Stimulated activated naive CD4-positive, alpha-beta T cell (primary cell): ENCODE measurements around the gene EML6.
"Not testable (repeated sequence)": the region's sequence is repeated elsewhere in the genome, so short reads cannot be mapped to it uniquely, and the experiment has no call there.

Experiments used
- DNase-seq, 6 experiments: peaks; one replicate each; lab custom pipeline; 2025; lab: John Stamatoyannopoulos, UW

The EML6 gene

DNA sequence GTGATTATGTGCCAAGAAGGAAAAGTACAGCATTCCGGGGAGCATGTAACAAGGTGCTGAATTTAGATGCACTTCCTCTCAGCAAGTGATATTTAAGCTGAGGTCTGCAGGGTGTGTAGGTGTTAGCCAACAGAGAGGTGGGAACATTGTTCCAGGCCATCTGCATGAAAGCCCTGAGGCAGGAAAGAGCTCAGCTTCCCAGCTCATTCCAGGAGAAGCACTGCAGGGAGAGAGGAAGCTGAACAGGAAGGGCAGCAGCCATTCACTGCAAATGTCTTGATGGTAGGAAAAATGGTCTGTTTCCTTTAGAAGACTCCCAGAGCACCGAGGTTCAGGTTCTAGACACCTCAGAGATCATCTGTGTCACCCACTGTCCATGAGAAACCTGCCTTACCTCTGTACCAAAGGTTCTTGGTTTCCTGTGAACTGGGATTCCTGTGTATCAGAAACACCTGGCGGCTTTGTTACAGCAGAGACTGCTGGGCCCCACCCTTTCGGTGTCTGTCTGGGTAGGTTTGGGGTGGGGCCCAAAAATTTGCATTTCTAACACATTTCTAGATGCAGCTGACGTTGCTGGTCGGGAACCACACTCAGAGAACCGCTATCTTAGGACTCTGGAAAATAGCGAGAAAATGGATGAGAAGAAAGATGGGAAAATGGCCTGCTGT lies 242.8 kb downstream of the EML6 start:
- DNase-seq = no peak

DNA sequence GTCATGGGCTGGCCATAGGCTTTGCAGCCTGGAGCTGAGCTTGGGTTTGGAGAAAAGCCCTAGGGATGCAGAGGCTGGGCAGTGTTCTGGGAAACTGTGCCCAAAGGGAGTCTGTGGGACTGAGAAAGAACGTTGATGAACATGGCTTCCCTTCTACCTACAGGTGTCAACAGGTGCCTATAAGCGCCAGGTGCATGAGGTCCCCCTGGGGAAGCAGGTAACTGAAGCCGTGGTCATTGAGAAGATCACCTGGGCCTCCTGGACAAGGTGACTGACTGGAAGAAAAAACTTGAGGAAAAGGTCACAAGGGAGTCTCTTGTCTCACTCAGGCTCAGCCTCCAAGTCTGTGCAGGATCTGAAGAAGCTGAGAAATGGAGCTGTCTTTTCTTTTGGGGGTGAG lies 243.4 kb downstream of the EML6 start:
- DNase-seq = no peak

DNA sequence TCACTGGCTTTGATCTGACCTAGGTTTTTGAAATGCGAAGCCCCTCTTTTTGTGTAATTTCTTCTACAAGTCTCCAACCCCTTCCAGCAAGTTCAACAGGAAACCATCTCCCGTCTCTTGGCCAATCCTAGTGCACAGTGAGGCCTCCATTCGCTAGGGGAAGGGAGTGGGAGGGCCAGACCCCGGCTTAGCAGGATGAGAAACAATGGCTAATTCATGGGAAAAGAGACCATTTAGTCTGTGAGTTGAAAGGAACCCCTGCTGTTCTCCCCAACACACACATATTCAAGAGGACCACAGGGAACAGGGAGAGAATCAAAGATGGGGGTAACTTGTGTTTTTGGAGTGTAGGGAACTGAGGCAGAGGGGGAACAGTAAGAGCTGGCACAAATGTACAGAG lies 243.8 kb downstream of the EML6 start:
- DNase-seq = no peak

- no peak for DNase-seq
Observed at GRCh38 chr2:54967759-54968365, 244.4 kb downstream of the EML6 start.

DNA sequence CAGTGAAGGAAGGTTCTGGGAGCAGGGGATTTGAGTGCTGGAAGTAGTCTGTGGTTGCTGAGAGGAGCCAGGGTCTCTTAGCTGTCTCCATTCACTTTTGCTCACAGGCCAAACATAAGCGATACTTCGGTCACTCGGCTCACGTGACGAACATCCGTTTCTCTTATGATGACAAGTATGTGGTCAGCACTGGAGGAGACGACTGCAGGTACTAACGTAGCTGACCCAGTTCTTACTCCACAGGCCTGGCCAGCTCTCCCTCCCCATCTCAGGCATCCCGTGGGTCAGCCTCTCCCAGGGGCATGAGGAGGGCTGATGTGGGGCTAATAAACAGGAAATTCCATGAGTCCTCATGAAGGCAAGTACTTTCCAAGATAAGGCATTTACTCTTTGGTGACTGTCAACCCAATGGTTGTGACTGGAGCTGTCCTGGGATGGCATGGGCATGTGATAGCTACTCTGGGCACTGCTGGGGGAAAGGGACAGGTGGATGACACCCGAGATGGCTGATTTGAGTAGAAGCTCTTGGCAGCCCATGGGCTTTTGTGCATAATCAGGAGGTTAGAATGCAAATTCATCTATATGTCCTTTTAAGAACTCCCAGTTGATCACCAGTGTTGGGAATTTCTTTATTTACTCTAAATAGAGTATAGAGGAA lies 245.2 kb downstream of the EML6 start:
- no peak for DNase-seq

DNA sequence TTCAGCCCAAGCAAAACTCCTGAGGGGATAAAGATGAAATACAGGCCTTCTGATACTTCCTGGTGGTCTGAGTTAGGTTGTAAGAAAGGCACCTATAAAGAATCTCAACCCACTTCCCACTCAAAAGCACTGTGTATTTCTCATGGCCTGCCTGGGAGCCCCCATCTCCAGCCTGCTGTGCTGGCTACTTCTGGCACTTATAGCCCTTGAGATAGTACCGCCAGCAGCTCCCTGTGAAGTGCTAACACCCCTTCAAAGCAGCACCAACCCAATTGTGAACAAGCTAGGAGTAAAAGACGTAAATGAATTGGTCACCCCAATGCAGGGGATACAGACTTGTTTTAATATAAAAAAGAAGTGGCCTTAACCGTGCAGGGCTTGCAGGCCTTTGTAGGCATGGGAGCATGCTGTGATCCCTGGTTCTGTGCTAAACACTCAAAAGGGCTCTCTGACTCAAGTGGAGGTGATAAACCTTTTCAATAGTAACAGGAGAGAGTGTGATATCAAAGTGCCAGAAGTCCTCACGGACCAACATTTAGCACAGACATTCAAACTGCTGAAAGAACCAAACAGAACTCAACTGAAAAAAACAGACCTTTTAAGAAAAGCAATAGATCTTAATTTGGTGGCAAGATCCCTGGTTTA lies 246.0 kb downstream of the EML6 start:
- DNase-seq = no peak

- DNase-seq = no peak
Observed at GRCh38 chr2:54969940-54970338, 246.5 kb downstream of the EML6 start.

GRCh38 chr2:54975175-54975574 lies 251.7 kb downstream of the EML6 start:
- no peak for DNase-seq

GRCh38 chr2:54975598-54976492 lies 252.4 kb downstream of the EML6 start:
- no peak for DNase-seq

GRCh38 chr2:54977149-54977548 lies 253.7 kb downstream of the EML6 start:
- DNase-seq = no peak

DNA sequence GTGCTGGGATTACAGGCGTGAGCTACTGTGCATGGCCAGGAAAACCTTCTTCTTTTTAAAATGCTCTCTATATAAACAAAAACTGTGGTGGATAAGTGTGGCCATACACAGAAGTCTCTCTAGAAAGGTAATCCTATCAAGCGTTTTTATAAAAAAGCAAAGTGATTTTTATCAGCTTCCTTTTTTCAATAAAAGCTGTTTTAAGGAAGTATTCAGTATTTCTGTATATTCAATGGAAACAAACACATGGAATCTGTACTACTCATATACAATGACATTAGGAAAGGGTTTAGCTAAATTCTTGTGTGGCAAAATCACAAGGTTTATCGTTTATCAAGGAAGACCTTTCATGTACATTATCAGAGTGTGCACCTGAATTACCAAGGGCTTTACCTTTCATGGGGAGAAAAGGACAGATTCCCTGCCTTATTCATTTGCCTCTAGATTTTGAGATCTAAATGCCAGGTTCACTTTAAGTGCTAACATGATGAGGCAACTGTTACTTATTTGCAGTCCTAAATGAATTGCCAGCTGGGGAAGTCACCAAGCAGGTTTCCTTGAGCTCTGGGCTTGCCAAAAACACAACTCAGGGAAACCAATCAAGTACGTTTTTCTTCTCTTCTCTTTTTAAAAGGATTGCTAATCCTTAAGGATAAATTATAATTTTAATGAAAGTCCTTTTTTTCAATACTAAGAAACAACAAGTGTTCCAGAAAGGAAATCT lies 256.0 kb downstream of the EML6 start:
- no peak for DNase-seq

DNA sequence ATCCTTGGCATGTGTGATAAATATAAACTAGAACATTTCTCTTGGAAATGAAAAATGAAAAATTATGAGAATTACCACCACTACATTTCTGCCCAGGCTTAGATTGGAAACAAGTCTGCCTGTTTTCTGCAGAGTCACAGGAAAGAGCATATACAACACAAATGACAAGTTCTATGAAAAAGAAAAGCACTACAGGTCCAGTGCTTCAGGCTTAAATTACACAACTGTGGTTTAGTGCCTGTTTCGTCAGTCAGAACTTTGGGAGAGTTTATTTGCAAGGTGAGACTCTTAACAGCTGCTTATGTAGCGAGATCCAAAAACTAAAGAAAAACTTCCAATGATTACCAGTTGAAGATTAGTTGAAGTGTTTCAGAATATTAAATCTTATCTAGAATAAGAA lies 257.9 kb downstream of the EML6 start:
- no peak for DNase-seq

DNA sequence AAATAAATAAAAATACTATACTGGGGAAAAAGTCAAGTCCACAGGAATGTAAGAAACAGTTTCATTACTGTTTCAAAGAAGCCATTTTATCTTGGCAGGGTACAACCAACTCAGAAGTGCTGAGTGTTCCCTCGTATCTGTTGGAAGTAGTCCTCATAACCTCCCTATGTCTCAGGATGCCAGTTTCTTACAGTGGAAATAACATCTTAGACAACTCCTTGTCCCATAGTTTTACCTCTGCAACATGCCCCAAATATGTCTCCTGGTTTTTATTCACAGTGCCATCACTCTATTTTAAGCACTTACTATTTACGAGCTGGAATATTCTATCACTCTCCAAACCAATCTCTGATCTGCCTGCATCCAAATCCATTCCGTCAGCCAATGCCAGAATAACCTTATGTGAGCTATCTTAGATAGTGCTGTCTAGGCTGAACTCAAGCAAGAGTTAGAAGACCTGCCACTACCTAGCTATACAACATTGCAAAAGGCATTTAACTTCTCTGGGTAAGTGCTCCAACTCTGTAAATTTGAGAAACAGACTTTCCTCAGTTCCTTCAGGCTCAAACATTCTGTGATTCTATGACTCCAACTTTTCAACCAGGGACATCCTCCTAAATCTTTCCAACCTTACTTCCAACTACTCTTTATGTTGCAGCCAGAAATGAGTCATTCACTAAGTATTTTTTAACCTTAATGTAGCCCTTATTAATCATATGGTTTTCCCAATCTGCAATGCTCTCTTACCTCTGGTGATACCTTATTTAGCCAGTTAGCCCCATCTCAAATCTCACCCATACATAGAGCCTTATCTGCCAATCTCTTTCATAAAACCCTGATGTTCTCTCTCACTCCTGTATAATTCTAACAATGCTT lies 260.1 kb downstream of the EML6 start:
- no peak for DNase-seq

DNA sequence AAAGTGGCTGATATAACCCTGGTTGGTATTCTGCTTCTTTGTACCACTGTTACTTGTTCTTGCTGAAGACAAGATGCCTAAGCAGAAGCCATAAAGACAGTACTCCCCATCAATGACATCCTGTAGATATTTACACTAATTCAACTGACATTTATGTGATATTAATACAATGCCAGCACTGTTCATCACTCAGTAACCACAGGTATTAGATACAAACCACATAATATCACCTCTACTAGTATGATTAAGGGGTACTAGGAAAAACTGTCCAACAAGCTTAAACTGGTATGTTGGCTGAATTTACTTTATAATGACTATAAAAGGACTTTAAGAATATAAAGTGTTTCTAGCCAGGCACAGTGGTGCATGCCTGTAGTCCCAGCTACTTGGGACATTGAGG lies 261.0 kb downstream of the EML6 start:
- no peak for DNase-seq

GRCh38 chr2:54986264-54986663 lies 262.8 kb downstream of the EML6 start:
- no peak for DNase-seq

DNA sequence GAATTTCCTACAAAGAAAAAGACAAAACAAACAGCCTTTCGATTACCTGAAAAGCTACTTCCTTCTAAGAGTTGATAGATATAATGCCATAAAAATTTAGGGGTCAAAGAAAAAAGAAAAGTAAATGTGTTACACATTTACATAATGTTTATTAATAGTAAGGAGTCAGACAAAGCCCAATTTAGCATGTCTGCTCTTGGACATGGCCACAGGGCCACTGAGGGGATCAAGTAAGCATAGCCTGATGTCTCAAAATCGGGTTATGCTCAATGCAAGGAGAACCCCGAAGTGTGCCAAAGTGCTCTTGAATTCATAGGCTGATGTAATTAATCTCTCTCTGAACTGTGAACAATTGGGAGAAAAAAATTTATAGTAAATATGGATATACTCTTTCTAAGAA lies 265.1 kb downstream of the EML6 start:
- no peak for DNase-seq

DNA sequence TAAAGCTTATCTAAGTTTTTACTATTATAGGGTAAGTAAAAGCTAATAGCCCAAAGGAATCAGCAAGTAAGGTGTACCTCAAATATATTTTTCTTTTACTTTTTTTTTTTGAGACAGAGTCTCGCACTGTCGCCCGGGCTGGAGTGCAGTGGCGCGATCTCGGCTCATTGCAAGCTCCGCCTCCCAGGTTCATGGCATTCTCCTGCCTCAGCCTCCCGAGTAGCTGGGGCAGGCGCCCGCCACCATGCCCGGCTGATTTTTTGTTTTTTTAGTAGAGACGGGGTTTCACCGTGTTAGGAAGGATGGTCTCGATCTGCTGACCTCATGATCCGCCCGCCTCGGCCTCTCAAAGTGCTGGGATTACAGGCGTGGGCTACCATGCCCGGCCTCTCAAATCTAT lies 267.2 kb downstream of the EML6 start:
- not testable (repeated sequence) for DNase-seq

GRCh38 chr2:54995553-54995952 lies 272.1 kb downstream of the EML6 start:
- no peak for DNase-seq

GRCh38 chr2:54997826-54998225 lies 274.4 kb downstream of the EML6 start:
- DNase-seq = no peak

- no peak for DNase-seq
Observed at GRCh38 chr2:54999182-54999581, 275.7 kb downstream of the EML6 start.
